Measurements from ENCODE around the gene TLE2.

DNA sequence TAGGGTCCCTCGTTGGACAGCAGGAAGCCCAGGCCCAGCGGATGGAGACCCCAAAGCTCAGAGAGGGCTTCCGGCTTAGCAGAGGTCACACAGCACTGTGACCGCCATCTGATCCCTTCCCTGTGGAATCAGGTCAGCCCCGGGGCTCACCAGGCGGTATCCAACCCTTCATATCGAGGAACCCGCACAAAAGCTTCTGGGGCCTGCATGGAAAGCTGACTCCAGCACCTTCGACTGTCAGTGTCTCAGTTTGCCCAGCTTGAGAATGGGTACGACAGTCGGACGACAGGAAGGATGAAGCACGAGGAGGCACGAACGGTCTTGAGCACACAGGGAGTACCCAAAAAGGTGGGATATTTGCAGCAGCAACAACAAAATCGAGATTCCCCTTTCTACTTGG is 30.6 kb upstream of the TLE2 start:
- no peak for TF ChIP-seq CTCF (IDR thresholded peaks at IDR 0.05)
- no peak for TF ChIP-seq POLR2A (IDR thresholded peaks at IDR 0.05)

Data from testis (tissue), 2 donors.